Endothelial cell of umbilical vein (primary cell): ENCODE results near the gene C12orf60. TPM values are rescaled to one million over a fixed set of nuclear protein-coding genes. Genes with fewer than 3 reads are reported as not detected.
A peak's percentile ranks its signal among the peaks of the same experiment; 100 is the strongest.

ENCODE experiments used
- BruUV-seq: library from RNA; stranded (reverse); fragments of 400-500 nt; replicated peaks from 2 replicates; lab custom pipeline; 2021; lab: Mats Ljungman, UMichigan
- CTCF ChIA-PET: fragments of 300-600, 350-600 bp; sonication (Branson Sonifier 250); formaldehyde crosslinking; loops from one replicate; lab custom pipeline; 2021; ENCODE audit warnings: antibody characterized with exemption, inconsistent platforms; lab: Charles Lee
- POLR2A ChIA-PET: fragments of 300-600, 350-600 bp; sonication (Branson Sonifier 250); formaldehyde crosslinking; loops from one replicate; lab custom pipeline; 2021; ENCODE audit warnings: antibody characterized with exemption, inconsistent platforms; lab: Charles Lee
- DNase-seq: peaks from one replicate; pipeline ENCODE4 v3.0.0-alpha.2; 2011; ENCODE audit warnings: low read depth, low spot score
- FAIRE-seq: peaks from 2 replicates; lab custom pipeline; 2011; peaks lifted over from hg19 to GRCh38; lab: Jason Lieb, UNC
- H2AFZ ChIP-seq: 2 replicates; pipeline ENCODE4 v1.6.0; 2012; ENCODE audit warnings: low read depth, low read length, control low read depth, inconsistent platforms
- H3K27ac ChIP-seq: 2 replicates; pipeline ENCODE4 v1.5.1; 2011; ENCODE audit warnings: low read depth, mild to moderate bottlenecking, control low read depth, low read length, moderate library complexity; ENCODE audit not compliant: insufficient read depth
- H3K27me3 ChIP-seq, 2 experiments: 2 replicates each; pipeline versions ENCODE4 v1.6.0 to v1.6.1; 2011; ENCODE audit warnings: low read length in 2 of 2, mixed read lengths in 1 of 2; ENCODE audit not compliant: control insufficient read depth in 2 of 2, insufficient read depth in 2 of 2
- H3K36me3 ChIP-seq, 2 experiments: 2 replicates in 1 of 2; 3 replicates in 1 of 2; pipeline ENCODE4 v1.5.1; 2011; ENCODE audit warnings: low read length in 2 of 2, mild to moderate bottlenecking in 1 of 2, moderate library complexity in 1 of 2; ENCODE audit not compliant: control insufficient read depth in 2 of 2, insufficient read depth in 2 of 2; ENCODE audit errors: extremely low read depth in 1 of 2
- H3K4me1 ChIP-seq: 3 replicates; pipeline ENCODE4 v1.5.1; 2011; ENCODE audit warnings: mild to moderate bottlenecking, low read length; ENCODE audit not compliant: control insufficient read depth, insufficient read depth; ENCODE audit errors: extremely low read depth
- H3K4me2 ChIP-seq: 2 replicates; pipeline ENCODE4 v1.6.1; 2011; ENCODE audit warnings: low read length, control low read depth, mixed read lengths; ENCODE audit not compliant: insufficient read depth
- H3K4me3 ChIP-seq, 3 experiments: fragments of 200-600 bp in 1 of 3; sonication (generic), shearing (Covaris generic) in 1 of 3; replicated peaks in 1 of 3; 2 replicates each; pipeline ENCODE4 v1.5.1; 2011 to 2016; ENCODE audit warnings: control low read depth in 3 of 3, low read length in 3 of 3, mild to moderate bottlenecking in 2 of 3, inconsistent platforms in 1 of 3, low read depth in 1 of 3, moderate library complexity in 1 of 3; ENCODE audit not compliant: insufficient read depth in 1 of 3
- H3K79me2 ChIP-seq: 2 replicates; pipeline ENCODE4 v1.6.0; 2012; ENCODE audit warnings: low read length, inconsistent platforms; ENCODE audit not compliant: control insufficient read depth, insufficient read depth
- H3K9ac ChIP-seq: replicated peaks from 2 replicates; pipeline ENCODE3; 2011; ENCODE audit warnings: low read length, control low read depth; ENCODE audit not compliant: insufficient read depth; ENCODE audit errors: extremely low read depth
- H3K9me1 ChIP-seq: replicated peaks from 3 replicates; pipeline ENCODE4 v1.6.0; 2011; ENCODE audit warnings: mild to moderate bottlenecking, low read length; ENCODE audit not compliant: control insufficient read depth, insufficient read depth; ENCODE audit errors: extremely low read depth
- H3K9me3 ChIP-seq: replicated peaks from 2 replicates; pipeline ENCODE4 v1.5.1; 2012; ENCODE audit warnings: low read length, inconsistent platforms; ENCODE audit not compliant: control insufficient read depth, insufficient read depth
- H4K20me1 ChIP-seq: replicated peaks from 2 replicates; pipeline ENCODE3; 2011; ENCODE audit warnings: mild to moderate bottlenecking, low read length; ENCODE audit not compliant: control insufficient read depth, insufficient read depth; ENCODE audit errors: extremely low read depth
- CTCF ChIP-seq, 2 donors: IDR thresholded peaks; 1 replicate in 1 of 2; 2 replicates in 1 of 2; pipeline ENCODE4 v1.5.1; 2011; ENCODE audit warnings: low read length in 2 of 2, mild to moderate bottlenecking in 2 of 2, moderate library complexity in 2 of 2, control low read depth in 1 of 2, inconsistent platforms in 1 of 2, low read depth in 1 of 2; ENCODE audit not compliant: insufficient read depth in 1 of 2; ENCODE audit errors: extremely low read depth in 1 of 2
- EZH2 ChIP-seq: IDR thresholded peaks from 2 replicates; pipeline ENCODE4 v1.6.1; 2012; ENCODE audit warnings: borderline replicate concordance, low read depth, mild to moderate bottlenecking, moderate library complexity, low read length, inconsistent platforms; ENCODE audit not compliant: severe bottlenecking
- FOS ChIP-seq: IDR thresholded peaks from 2 replicates; pipeline ENCODE4 v1.6.1; 2011; ENCODE audit warnings: mild to moderate bottlenecking, low read length, moderate library complexity, borderline replicate concordance; ENCODE audit not compliant: insufficient read depth
- GATA2 ChIP-seq: IDR thresholded peaks from 2 replicates; pipeline ENCODE4 v1.7.0; 2011; ENCODE audit warnings: low read depth, mild to moderate bottlenecking, moderate library complexity, mixed read lengths, low read length; ENCODE audit not compliant: insufficient read length, insufficient read depth
- JUN ChIP-seq: IDR thresholded peaks from 2 replicates; pipeline ENCODE4 v1.6.1; 2011; ENCODE audit warnings: borderline replicate concordance, low read depth; ENCODE audit not compliant: insufficient read length, insufficient read depth
- MAX ChIP-seq: IDR thresholded peaks from 2 replicates; pipeline ENCODE4 v1.6.1; 2011; ENCODE audit not compliant: insufficient read depth, insufficient read length
- MYC ChIP-seq: IDR thresholded peaks from one replicate; pipeline ENCODE4 v1.6.1; 2011; ENCODE audit warnings: mild to moderate bottlenecking, low read depth, low read length
- POLR2A ChIP-seq: IDR thresholded peaks from 2 replicates; pipeline ENCODE4 v1.6.1; 2012; ENCODE audit warnings: low read depth, mild to moderate bottlenecking, control low read depth, low read length
- POLR2AphosphoS5 ChIP-seq: IDR thresholded peaks from 2 replicates; pipeline ENCODE4 v1.6.1; 2012; ENCODE audit warnings: low read depth, mild to moderate bottlenecking, control low read depth, low read length, moderate library complexity; ENCODE audit not compliant: insufficient read depth
- dilution Hi-C: fragments of 300-500 bp; cut with MboI; formaldehyde crosslinking; loops from one replicate; pipeline ENCODE4 v1.15.0; 2019; ENCODE audit warnings: low sequenced_read_pairs; ENCODE audit not compliant: extremely low pct_ligation_motif_present
- intact Hi-C: fragments of 100-400 bp; cut with micrococcal nuclease; formaldehyde crosslinking; loops from one replicate; pipeline ENCODE4 v1.10.0; 2022
- polyA plus RNA-seq, 4 experiments: library from polyadenylated mRNA; depleted of rRNA in 3 of 4; stranded (reverse) in 3 of 4; unstranded in 1 of 4; fragments of >200 nt; gene quantifications; 2 replicates each; pipeline versions ENCODE4 v1.2.1 to v1.2.3, GENCODE V29; 2011 to 2012; ENCODE audit warnings: missing spikeins in 1 of 4
- total RNA-seq: library from RNA; stranded (reverse); gene quantifications from 2 replicates; pipeline ENCODE4 v1.2.3, GENCODE V29; 2021

C12orf60 gene
- total and polyA plus RNA-seq, 2 donors (not counting 3 experiments of a cell fraction or from before 2014, with no cell fraction given) = 0.52 to 1.3 TPM

- ChIA-PET POLR2A (interaction anchor here (0.7 to 1.3 kb wide), 6 partner anchors 8 to 42 kb away, joined by 3 to 12 read pairs (median 6); a partner anchor contains a TSS), CTCF (interaction anchor here (0.8 to 3.2 kb wide), 12 partner anchors 9 to 564 kb away, joined by 3 to 20 read pairs (median 6); partner anchors contain the start of gene RERG)
- Histone ChIP-seq H3K4me2 (peak overlapping the region; percentile 80), H3K79me2 (peaks cover 45% of the 10 kb centered on the region), H3K27ac (peak overlapping the region; percentile 90), H2AFZ (peak overlapping the region; percentile 87), H3K36me3 (peaks cover 4 to 9% of the 10 kb centered on the region in 2 experiments), H3K4me3 (peak overlapping the region; percentile 76 to 98 (median 97)), H3K4me1 (peaks cover 17% of the 10 kb centered on the region), H3K9ac (peak overlapping the region; percentile 97), H3K9me3 (no peaks in the 10 kb centered on the region), H3K27me3 (no peaks in the 10 kb centered on the region), H4K20me1 (no peaks in the 10 kb centered on the region), H3K9me1 (no peaks in the 10 kb centered on the region)
- no peak for TF ChIP-seq CTCF (IDR thresholded peaks at IDR 0.05; ENCODE audit: extremely low read depth in 1 of 2, insufficient read depth in 1 of 2, low read depth in 1 of 2, low read length in 2 of 2)
- FAIRE-seq (no peak), DNase-seq (no peak)
- no TSS peak for BruUV-seq
- intact Hi-C loops (loop anchor here (1.0 kb wide), 6 partner anchors 28 to 417 kb away; partner anchors contain the start of gene ARHGDIB), dilution Hi-C loops (no loop called here)
Observed at GRCh38 chr12:14802721-14803010, 804 bp upstream of the C12orf60 start.

GRCh38 chr12:14803830-14804160, 325 bp downstream of the C12orf60 start:
- intact Hi-C loops (loop anchor here (1.0 kb wide), 6 partner anchors 29 to 418 kb away; partner anchors contain the start of gene ARHGDIB), dilution Hi-C loops (no loop called here)
- peaks cover 4 to 9% of the 10 kb centered on the region in 2 experiments for H3K36me3 ChIP-seq
- POLR2A ChIA-PET = interaction anchor here (0.7 to 1.3 kb wide), 5 partner anchors 29 to 156 kb away, joined by 3 to 12 read pairs (median 6); a partner anchor contains a TSS
- H3K9ac ChIP-seq = peak overlapping the region; percentile 79
- no peaks in the 10 kb centered on the region for H3K9me1 ChIP-seq
- peak overlapping the region; percentile 95 for H3K4me2 ChIP-seq
- H4K20me1 ChIP-seq = no peaks in the 10 kb centered on the region
- CTCF ChIA-PET = interaction anchor here (1.0 to 3.2 kb wide), 8 partner anchors 11 to 418 kb away, joined by 3 to 20 read pairs (median 6); partner anchors contain the start of gene RERG
- peaks cover 17% of the 10 kb centered on the region for H3K4me1 ChIP-seq
- peak overlapping the region; percentile 88 for H2AFZ ChIP-seq
- H3K79me2 ChIP-seq = peaks cover 39% of the 10 kb centered on the region
- no peaks in the 10 kb centered on the region for H3K9me3 ChIP-seq
- no peaks in the 10 kb centered on the region for H3K27me3 ChIP-seq
- TSS peak; percentile 90 for BruUV-seq
- peak overlapping the region; percentile 40 to 97 (median 82) for H3K4me3 ChIP-seq
- TF ChIP-seq EZH2 (no peak), GATA2 (no peak), MAX (no peak), POLR2AphosphoS5 (no peak), CTCF (IDR thresholded peaks at IDR 0.05; ENCODE audit: extremely low read depth in 1 of 2, insufficient read depth in 1 of 2, low read depth in 1 of 2, low read length in 2 of 2) (no peak), FOS (no peak), JUN (no peak), POLR2A (no peak), MYC (no peak)
- peak overlapping the region; percentile 57 for H3K27ac ChIP-seq
- FAIRE-seq (no peak), DNase-seq (no peak)
